Astrocyte of the spinal cord (primary cell): ENCODE measurements around the gene SERGEF.
A peak's percentile ranks its signal among the peaks of the same experiment; 100 is the strongest.

ENCODE experiments used
- DNase-seq: peaks from one replicate; pipeline ENCODE4 v3.0.0; 2011; ENCODE audit warnings: low read depth, low spot score
- H3K4me3 ChIP-seq: 2 replicates; pipeline ENCODE4 v1.5.1; 2011; ENCODE audit warnings: low read depth, mild to moderate bottlenecking, low read length, moderate library complexity
- CTCF ChIP-seq: IDR thresholded peaks from 2 replicates; pipeline ENCODE4 v1.5.1; 2012; ENCODE audit warnings: low read depth, mild to moderate bottlenecking, low read length, inconsistent platforms
- in situ Hi-C: cut with HindIII; loops from 2 replicates; pipeline ENCODE4 v1.10.0; 2017; ENCODE audit warnings: low sequenced_read_pairs

The SERGEF gene

GRCh38 chr11:17852246-17852645 is 160.6 kb downstream of the SERGEF start:
- H3K4me3 ChIP-seq, result no peak overlapping the region
- TF ChIP-seq CTCF, result no peak
- in situ Hi-C loops, result no loop called here
- no peak for DNase-seq

- TF ChIP-seq CTCF, result no peak
- in situ Hi-C loops, result no loop called here
- H3K4me3 ChIP-seq, result no peak overlapping the region
- DNase-seq, result no peak
These were observed 161.2 kb downstream of the SERGEF start for GRCh38 chr11:17851697-17852096.

- DNase-seq, result no peak
- TF ChIP-seq CTCF, result no peak
- in situ Hi-C loops, result no loop called here
- H3K4me3 ChIP-seq, result no peak overlapping the region
These were observed 162.5 kb downstream of the SERGEF start for GRCh38 chr11:17850336-17850735.

- DNase-seq, result no peak
- no peak for TF ChIP-seq CTCF
- in situ Hi-C loops, result no loop called here
- H3K4me3 ChIP-seq, result no peak overlapping the region
These were observed 164.1 kb downstream of the SERGEF start for GRCh38 chr11:17848715-17849114.

- in situ Hi-C loops, result no loop called here
These were observed 165.9 kb downstream of the SERGEF start for GRCh38 chr11:17846852-17847453.

GRCh38 chr11:17845431-17845881 is 167.4 kb downstream of the SERGEF start:
- peak; percentile 82 for DNase-seq
- no peak for TF ChIP-seq CTCF
- H3K4me3 ChIP-seq, result no peak overlapping the region
- in situ Hi-C loops, result no loop called here

More at GRCh38 chr11:17846852-17847453, 165.9 kb downstream of the SERGEF start:
- no peak overlapping the region for H3K4me3 ChIP-seq
- DNase-seq, result peak; percentile 42
- TF ChIP-seq CTCF, result no peak
